Measurements from ENCODE around the gene PFN3.
"Not testable (repeated sequence)": the region's sequence is repeated elsewhere in the genome, so short reads cannot be mapped to it uniquely, and the experiment has no call there.

PFN3 gene

DNA sequence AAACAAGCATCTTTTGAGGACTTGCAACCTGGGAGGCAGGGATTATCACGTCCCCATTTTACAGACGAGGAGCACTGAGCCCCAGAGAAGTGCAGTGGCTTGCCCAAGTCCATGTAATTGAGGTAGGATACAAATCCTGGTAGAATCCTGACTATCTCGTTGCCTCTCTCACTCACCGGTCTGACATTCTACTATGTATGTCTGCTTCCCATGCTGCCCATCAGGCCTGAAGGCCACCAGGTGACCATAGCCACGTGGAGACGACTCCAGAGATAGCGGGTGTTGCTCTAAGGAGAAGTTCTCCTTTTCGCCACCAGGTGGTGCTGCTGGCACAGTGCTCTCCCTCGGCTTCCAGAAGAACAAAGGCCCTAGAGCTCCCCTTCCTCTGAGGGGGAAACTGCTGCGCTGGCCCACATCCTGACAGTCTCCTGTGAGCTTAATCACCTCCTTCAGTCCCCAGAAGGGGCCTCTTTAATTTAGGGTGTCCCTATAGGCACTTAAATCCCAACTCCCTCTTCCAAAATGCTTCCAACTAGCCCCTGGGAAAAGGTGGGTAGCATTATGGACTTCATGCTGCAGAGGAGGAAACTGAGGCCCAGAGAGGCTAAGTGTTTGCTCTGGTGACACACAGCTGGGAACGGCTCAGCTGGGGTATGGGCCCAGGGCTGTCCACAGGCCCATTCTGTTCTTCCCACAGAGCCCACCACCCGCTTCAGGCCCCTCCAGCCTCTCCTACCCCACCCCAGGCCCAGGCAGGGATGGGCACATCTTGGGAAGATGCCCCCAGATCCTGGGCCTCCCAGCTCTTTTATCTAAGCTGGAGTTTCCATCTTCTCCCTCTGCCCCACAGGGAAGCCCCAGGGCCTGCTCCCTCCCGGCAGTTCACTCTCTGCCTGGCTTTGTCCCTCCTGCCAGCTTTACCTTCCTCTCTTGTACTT, 9.8 kb downstream of the PFN3 start:
- no peak for DNase-seq

DNA sequence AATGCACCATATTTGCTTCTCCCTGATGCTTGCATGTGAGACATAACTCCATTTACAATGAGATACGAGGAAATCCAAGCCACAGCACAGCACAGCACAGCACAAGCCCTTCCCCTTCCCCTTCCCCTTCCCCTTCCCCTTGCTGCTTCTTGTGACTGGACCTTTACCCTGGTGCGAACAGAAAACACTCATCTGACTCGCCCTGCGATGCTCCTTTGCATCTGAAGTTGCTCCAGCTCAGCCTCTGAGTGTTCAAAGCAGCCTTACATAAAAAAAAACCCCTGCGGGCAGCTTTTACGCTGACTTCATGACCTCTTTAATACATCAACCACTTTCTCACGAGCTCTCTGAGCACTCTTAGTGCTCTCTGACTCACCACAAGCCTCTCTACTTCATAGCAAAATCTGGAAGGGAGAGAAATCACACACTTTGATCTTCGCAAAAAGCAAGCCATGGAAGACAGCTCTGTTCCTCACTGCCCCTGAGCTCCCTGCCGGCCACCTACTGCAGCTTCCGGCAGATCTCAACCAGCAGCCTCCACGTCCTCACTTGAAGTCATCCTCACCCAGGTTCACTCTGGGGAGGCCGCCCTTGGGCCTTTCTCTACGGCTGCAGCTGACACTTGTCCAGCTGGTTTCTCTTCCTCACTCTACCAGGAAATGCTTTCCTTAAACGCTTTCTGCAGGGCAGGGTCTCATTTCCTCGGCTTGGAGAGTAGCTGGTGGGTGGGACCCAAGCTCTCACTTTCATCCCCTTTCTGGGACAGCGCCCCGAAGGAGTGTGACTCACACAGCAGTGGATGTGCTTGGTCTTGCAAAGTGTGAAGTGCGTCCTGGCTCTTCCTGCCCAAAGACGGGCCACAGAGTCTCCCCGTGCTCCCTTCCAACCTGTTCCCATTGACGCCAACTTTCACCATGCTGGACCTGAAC, 11.0 kb downstream of the PFN3 start:
- DNase-seq: peak; percentile 68

DNA sequence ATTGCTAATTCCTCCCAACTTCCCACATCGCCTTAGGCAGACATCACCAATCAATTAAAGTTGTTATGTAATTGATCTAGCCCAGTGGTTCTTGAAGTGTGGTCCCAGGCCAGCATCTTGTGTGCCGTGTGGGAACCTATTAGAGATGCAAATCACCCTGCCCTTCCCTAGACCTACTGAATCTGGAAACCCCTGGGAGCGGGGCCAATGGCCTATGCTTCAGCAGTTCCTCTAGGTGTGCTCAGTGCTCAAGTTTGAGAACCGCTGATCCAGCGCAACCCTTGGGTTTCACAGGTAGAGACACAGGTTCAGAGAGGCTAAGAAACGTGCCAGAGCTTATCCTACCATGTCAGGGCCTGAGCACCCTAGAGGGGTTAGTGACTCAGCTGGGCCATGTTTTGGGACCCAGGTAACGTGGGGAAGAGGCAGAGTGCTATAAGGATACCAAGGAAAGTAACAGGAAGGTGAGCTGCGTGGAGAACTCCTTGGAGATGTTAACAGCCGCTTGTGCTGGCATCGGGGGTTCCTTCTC, 11.9 kb downstream of the PFN3 start:
- DNase-seq: no peak

DNA sequence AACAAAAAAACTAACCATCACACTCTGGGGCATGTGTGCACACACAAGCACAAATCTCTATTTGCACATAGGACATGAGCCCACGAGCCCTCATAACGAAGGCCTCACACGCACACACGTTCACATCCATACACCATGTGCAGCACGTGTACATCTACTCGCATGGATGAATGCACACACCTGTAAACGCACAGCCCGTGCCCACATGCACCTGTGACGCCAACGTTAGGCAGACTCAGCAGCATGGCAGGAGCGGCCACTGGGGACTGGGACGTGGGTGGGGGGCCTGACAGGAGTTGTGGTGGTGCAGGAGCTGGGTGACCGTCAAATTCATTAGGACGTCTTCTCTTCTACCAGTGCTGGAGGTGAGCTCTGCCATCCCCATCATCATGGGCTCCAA, 13.1 kb downstream of the PFN3 start:
- no peak for DNase-seq

DNA sequence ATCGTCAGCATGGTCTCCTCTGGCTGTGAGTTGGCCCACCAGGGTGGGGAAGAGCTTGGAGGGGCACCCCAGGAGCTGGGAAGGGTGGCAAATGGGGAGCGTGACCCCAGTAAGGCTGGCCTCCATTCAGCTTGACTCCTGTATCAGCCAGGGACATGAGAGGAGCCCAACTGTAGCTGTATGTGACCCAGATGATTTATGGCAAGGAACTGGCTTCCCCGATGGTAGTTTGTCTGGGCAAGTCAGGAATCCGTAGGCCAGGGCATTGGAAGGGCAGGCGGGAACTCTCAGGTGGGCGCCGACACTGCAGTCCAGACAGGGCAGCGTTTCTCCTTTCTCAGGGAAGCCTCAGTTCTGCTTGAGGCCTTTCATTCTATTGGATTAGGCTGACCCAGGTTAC, 13.9 kb downstream of the PFN3 start:
- DNase-seq: no peak

DNA sequence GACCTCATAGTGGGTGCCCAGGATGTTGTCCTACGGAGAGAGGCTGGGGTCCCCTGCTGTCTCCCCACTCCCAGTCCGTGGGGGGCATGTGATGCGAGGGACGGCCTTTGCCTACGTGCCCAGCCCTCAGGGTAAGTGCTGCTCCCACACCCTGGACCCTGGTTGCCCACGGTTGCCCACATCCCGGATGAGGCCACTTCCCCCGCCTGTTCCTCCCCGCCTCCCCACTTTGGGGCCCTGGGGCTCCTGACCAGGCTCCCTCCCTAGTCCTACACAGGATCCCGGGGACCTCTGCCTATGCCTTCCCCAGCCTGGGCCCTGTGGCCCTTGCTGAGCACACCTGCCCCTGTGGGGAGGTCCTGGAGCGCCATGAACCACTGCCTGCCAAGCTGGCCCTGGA, 14.7 kb downstream of the PFN3 start:
- no peak for DNase-seq

DNA sequence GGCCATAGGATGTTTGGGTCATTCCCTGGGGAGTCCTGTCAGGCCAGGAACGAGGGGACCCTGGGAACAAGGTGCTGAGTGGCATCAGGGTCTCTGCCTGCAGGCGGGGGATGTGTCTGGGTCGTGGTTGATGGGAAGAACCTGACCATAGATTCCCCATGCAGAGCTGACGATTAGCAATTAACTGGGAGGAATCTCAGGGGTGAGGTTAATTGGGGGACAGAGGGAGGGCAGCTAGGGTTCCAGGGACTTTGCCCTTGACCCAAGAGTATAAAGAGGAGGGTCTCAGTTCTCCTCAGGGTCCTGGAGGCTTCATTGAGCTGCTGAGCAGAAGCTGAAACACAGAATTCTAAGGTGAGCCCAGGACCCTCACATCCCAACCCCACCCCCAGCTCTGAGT, 16.3 kb downstream of the PFN3 start, which contains the start of gene SLC34A1:
Gene SLC34A1 (plus strand): TSS at position 301 of the 400 bp plus-strand sequence. CDS start 1,308 bp downstream, outside the sequence.
- no peak for DNase-seq

DNA sequence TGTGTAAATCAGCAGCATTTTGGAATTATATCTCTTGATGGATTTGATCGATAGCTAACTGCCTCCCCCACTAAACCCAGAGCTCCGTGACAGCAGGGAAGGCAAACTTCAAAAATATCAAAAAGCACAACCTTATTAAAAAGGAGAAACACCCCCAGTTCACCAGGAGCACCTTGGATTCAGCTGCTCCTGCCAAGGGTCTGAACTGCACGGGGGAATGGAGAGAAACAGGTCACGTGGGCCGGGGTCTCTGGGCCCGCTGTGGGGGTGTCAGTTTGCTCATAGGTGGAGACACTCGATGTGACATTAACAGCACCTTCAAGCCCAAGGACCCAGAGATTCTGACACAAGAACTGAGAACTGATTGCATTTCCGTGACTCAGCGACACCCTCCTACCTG, 17.3 kb downstream of the PFN3 start:
- DNase-seq: no peak

DNA sequence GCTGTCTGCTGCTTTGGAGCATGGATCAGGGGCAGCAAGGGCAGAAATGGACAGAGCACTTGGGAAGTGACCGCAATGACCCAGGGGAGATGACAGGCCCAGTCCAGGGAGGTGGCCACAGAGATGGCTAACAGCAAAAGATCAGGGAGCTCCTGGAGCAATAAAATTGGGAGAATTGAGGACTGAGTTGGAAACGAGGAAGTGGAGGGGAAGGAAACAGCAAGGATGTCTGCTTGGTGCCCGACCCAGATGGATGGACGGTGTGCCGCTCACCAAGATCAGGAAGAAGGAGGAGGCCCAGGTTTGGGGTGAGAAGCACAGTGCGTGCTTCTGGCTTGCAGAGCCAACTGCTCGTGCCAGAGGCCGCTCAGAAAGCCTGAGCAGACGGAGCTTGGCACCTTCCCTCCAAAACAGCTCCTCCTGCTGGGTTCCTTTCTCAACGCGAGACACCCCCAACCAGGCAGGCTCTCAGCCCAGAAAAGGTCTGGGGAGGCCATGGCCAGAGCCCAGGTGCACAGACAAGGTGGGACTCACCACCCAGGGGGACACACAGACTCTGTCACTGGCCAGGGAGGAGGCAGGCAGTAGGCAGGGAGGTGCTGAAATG, 17.9 kb downstream of the PFN3 start:
- DNase-seq: no peak

DNA sequence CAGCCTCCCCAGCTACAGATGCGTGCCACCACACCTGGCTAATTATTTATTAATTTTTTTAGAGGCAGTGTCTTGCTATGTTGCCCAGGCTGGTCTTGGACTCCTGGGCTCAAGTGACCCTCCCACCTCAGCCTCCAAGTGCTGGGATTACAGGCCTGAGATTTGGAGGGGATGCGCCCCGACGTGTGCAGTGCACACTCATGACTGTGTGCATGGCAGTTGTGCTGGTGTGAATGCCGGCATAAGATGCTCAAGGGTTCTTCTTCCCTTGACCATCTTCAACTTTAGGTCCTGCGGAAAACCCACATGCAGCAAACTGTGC, 19.7 kb downstream of the PFN3 start:
- DNase-seq: no peak

DNA sequence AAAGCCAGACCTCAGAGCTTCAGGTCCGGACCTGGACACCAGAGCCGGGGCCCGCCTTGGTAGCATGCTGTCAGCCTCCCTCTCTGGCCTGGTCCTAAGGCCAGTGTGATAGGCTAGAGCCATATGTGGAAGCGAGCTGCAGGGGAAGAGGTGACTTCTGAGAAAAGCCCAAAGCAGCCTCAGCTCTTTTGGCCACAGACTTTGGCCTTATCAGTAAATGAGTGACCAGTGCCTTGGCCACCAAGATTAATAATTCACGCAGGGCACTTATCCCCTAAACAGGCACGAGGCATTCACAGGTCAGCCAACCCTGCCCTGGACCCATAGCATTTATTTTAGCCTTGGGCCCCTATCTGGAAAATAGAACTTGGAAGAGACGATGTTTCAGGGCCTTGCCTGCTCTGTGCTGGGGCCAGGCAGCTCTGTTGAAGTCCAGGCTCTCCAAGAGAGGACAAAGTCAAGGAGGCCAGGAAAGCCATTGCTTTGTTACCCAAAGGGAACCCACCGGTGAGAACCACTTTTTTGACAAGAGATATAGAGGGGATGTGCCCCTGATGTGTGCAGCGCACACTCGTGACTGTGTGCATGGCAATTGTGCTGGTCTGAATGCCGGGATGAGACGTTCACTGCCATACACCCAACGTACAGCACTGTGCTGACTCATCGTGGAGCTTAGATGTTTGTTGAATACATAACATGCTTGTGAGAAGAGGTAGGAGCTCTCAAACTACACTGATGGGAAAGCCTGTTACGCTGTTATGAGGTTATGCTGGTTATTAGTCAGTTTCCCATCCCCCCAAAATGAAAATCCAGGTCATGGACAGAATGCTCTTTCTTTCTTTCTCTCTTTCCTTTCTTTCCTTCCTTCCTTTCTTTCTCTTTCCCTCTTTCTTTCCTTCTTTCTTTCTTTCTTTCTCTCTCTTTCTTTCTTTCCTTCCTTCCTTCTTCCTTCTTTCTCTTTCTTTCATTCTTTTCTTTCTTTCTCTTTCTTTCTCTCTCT, 21.3 kb downstream of the PFN3 start:
- peak; percentile 73 for DNase-seq

DNA sequence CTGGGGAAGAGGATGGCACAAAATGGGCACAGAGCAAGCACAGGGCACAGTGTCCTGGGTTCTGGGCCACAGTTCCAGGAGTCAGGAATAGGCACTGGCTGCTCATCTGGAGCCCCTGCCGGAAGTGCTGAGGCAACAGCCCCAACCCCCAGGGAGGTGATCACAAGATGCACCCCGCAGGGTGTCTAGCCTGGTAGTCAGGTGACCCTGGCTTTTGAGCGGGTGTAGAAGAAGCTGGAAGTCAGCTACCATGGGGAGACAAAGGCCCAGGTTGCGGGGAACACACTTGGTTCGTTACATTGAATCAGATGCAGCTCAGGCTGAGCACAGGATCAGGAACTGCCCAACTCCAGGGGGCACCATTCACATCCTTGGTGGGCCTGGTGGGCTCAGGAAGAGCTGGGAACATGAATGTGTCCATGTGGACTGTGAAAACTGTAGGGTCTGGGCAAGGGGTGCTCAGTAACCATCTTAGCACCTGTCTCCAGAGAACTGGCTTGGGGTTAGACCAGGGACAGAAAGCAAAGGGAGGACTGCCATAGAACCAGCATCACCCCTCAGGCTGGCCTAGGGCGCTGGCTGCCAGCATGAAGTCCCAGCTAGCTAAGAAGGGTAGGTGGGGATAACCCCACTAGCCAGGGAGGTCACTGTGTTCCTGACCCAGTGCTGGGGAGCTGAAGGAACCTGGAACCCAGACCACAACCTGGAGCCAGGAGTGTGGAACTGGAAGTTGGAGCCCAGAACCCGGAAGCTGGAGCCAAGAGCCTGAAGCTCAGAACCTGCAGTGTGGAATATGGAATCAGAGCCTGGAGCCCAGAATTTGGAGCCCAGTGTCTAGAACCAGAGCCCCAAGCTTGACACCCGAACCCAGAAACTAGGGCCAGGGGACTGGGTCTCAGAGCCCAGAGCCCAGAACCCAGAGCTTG, 22.3 kb downstream of the PFN3 start:
- DNase-seq: no peak

DNA sequence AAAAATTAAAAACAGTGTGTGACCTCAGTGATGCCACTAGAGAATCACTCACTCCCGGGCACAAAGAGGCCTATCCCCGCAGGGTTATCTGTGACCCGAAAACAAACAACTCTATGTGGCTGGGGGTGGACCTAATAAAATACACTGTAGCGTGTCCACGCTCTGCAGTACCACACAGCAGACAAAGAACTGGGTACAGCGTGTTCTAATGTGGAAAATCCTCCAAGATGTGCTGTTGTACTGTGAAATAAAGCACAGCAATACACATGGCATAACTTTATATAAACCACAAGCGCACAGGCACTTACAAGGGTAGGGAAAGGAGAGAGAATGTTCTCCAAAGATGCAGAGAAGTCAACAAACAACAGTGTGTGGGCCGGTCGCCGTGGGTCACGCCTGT, 24.4 kb downstream of the PFN3 start:
- DNase-seq: no peak

DNA sequence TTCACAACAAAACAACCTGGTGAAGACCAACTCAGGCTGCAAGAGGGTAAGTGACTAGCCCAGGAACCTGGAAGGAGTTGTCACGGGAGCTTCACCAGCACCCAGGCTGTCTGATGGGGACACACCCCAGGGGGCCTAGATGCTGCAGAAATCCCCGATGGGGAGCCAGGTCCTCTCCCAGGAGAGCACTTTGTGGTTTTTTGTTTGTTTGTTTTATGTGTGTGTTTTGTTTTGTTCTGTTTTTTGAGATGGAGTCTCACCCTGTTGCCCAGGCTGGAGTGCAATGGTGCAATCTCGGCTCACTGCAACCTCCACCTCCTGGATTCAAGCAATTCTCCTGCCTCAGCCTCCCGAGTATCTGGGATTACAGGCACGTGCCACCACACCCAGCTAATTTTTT, 24.9 kb downstream of the PFN3 start:
- DNase-seq: not testable (repeated sequence)

DNA sequence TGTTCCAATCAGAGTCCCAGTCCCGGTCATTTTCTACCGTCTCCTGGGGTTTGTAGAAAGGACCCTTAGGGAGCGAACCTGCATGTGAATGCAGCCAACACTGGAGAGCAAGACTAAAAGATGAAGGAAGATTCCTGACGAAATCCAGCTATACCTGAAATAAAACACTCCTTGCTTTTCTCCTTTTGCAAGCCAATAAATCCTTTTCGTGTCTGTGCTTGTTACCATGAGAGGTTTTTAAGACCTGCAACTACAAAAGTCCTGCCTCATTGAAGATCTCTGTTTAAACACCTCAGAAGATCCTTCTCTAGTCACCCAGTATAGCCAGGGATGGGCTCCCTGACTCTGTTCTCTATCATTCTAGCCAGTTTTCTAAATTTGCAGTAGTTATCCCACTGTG, 26.2 kb downstream of the PFN3 start:
- no peak for DNase-seq

DNA sequence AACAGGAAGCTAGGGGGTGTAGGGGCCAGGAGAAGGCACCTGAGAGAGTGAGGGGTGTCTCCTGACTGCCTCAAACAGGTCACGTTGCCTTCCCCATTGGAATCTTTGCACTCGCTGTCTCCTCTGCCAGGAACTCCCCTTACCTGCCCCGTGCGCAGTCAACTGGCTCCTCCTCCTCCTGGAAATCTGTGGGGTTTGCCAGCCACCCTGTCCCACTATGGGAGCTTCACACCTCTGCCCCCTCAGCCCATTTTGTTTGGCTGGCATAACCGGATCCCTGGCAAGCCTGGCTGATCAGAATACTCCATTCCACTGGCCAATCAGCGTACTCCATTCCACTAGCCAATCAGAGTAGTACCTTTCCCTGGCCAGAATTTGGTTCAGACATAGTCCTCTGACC, 26.7 kb downstream of the PFN3 start:
- no peak for DNase-seq

DNA sequence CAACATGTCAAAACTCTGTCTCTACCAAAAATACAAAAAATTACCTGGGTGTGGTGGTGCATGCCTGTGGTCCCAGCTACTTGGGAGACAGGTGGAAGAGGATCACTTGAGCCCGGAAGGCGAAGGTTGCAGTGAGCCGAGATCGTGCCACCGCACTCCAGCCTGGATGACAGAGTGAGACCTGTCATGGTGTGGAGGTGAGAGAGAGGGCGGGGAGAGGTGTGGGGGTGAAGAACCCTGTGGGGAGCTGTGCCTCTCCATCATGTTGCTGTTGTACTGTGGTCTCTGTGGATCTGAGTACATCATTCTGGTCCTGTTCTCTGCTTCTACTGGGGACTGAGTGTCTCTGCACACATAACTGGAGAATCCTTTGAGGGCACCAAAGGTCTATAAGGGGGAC, 27.6 kb downstream of the PFN3 start:
- DNase-seq: no peak

DNA sequence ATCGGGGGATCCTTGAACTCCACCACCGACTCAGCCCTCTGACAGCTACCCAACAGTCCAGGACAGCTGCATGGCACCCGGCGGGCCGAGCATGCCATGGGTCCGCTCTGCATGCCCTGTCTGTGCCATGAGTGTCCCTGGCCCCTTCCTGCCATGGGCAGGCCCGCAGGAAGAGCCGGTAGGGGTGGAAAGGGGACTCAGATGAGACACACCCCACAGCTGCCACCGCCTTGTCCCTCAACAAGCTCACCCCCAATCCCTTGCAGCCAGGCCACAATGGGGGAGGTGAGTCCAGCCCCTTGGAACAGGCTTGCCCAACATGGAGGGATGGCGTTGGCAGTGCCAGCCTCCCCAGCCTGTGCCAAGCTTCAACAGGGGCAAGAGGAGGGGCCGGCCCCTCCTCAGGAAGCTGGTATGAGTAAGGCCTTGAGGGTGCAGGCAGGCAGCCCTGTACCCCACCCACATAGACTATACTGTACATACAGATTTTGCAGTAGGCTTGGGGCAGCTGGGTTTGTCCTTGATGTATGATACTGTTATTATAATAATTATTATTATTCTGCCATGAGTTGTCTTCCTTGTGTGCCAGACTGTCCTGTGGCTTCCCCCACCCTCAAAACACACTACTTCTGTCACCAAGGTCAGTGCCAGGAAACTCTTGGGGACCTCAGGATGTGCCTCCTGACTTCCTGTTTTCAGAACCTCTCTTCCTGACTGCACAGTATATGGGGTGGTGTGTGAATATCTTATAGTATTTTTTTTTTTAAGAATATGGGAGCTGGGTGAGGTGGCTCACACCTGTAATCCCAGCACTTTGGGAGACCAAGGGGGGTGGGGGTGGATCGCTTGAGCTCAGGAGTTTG, 28.2 kb downstream of the PFN3 start:
- DNase-seq: no peak

DNA sequence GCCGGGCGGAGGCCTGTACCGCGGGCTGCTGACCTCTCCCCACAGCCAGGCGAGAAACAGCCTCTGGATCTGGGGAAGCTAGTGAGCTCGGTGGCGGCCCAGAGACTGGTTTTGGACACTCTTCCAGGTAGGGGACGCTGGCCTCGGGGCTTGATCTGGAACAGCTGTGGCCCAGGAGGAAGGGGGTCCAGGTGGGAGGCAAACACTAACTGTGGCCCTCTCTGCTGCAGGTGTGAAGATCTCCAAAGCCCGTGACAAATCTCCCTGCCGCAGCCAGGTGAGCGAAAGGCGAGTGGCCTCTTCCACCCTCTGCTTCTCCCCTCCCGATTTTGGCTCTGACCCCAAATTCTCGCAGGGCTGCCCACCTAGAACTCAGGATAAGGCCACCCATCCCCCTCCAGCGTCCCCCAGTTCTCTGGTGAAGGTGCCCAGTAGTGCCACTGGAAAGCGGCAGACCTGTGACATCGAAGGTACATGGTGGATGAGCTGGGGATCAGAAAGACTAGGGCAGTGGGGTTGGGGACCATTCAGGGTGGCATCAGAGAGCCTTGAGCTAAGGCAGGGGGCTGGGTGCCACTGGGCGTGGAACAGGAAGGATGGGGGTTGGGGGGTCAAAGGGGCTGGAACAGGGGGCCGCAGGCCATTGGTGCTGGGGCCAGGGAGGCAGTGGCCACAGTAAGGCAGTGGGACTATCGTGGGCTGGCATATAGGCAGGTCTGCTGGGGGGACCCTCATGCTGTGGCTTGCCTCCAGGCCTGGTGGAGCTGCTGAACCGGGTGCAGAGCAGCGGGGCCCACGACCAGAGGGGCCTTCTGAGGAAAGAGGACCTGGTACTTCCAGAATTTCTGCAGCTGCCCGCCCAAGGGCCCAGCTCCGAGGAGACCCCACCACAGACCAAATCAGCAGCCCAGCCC, 29.1 kb downstream of the PFN3 start:
- no peak for DNase-seq
